Measurements from ENCODE around the gene TP53RK. TPM values are rescaled to one million over a fixed set of nuclear protein-coding genes. Genes with fewer than 3 reads are reported as not detected.

TP53RK gene
- 10 to 100 TPM in 2 of 4 donors, 1 to 10 TPM in 2; 9.4 to 12.4 (median 10.2) TPM for polyA plus RNA-seq
- long read RNA-seq, donor 1, transcript TP53RK-202 (2 exons, 3,515 nt) = major isoform, 18 of 18 reads
- long read RNA-seq, donor 1, partial matches to known transcripts = 0 of 18 reads
- long read RNA-seq, donor 1, other reads (novel, unspliced or antisense) = 0 of 18 reads
- long read RNA-seq, donor 2, partial matches to known transcripts = 0 of 3 reads
- long read RNA-seq, donor 2, other reads (novel, unspliced or antisense) = 0 of 3 reads
- long read RNA-seq, donor 3, transcript TP53RK-202 (2 exons, 3,515 nt) = major isoform, 9 of 10 reads
- long read RNA-seq, donor 3, partial matches to known transcripts = 0 of 10 reads
- long read RNA-seq, donor 3, other reads (novel, unspliced or antisense) = 0 of 10 reads
- long read RNA-seq, donor 4 = 0 reads
- long read RNA-seq, donor 5, partial matches to known transcripts = 0 of 3 reads
- long read RNA-seq, donor 5, other reads (novel, unspliced or antisense) = 0 of 3 reads
- long read RNA-seq, donor 6, transcript TP53RK-202 (2 exons, 3,515 nt) = major isoform, 9 of 11 reads
- long read RNA-seq, donor 6, partial matches to known transcripts = 0 of 11 reads
- long read RNA-seq, donor 6, other reads (novel, unspliced or antisense) = 0 of 11 reads
- long read RNA-seq, donor 7, transcript TP53RK-202 (2 exons, 3,515 nt) = major isoform, 10 of 10 reads
- long read RNA-seq, donor 7, partial matches to known transcripts = 0 of 10 reads
- long read RNA-seq, donor 7, other reads (novel, unspliced or antisense) = 0 of 10 reads
- long read RNA-seq, donor 8, partial matches to known transcripts = 0 of 1 reads
- long read RNA-seq, donor 8, other reads (novel, unspliced or antisense) = 0 of 1 reads
- long read RNA-seq, donor 9, partial matches to known transcripts = 0 of 1 reads
- long read RNA-seq, donor 9, other reads (novel, unspliced or antisense) = 0 of 1 reads
- long read RNA-seq, donor 10, transcript TP53RK-202 (2 exons, 3,515 nt) = major isoform, 7 of 7 reads
- long read RNA-seq, donor 10, partial matches to known transcripts = 0 of 7 reads
- long read RNA-seq, donor 10, other reads (novel, unspliced or antisense) = 0 of 7 reads

DNA sequence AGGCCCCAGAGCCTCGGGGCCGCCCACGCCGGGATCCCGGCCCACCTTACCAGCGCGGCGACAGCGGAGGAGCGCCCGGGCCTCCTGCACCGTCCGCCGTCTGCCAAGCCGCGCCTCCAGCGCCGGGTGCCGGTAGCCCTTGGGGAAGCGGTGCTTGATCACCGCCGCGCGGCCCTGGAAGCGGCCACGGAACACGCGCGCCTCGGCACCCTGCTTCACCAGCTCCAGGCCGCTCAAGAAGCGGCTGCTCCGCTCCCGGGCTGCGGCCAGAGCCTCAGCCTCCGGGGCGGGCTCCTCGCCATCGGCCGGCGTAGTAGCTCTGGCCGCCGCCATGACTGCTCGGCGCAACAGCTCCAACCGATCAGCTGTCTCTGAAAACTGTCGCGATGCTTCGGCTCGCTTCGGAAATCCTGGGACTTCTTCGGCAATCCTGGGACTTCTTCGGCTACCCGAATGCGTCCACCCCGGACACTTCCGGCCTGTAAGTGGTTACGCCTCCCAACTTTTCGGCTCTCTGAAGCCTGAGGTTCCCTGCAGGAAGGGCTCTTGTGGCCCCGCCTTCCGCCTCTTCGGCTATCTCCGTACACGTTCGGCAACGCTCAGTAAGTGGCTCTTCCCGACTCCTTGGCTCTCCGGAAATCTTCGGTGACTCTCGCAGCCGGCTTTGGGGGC lies at the start of gene TP53RK:
Gene TP53RK (minus strand): TSS at position 363 of the 672 bp plus-strand sequence. CDS start 30 bp downstream, at position 333.
- H3K27me3 ChIP-seq (ENCODE audit: control insufficient read depth in 3 of 3, insufficient read depth in 3 of 3, low read length in 3 of 3) = no peaks in the 10 kb centered on the region
- peaks cover 0 to 5% (median 0%) of the 10 kb centered on the region in 3 donors for H3K36me3 ChIP-seq (ENCODE audit: control insufficient read depth in 3 of 3, insufficient read depth in 2 of 3, low read depth in 1 of 3, low read length in 3 of 3)
- peaks cover 0 to 6% (median 5%) of the 10 kb centered on the region in 3 donors for H3K4me1 ChIP-seq (ENCODE audit: control insufficient read depth in 3 of 3, insufficient read depth in 2 of 3, low read depth in 1 of 3, low read length in 2 of 3)
- 0% methylated on average over 49 to 71 of the region's 71 CpGs for WGBS, 3 donors
- no peaks in the 10 kb centered on the region for H3K9me3 ChIP-seq (ENCODE audit: control insufficient read depth in 2 of 2, insufficient read depth in 1 of 2, low read depth in 1 of 2, low read length in 1 of 2)
- DNase-seq (peak; percentile 99 to 100), FAIRE-seq (peak; percentile 39)
- peak within 1 kb of the TSS; percentile 93 to 99 (median 97) for H3K27ac ChIP-seq (ENCODE audit: low read depth in 1 of 3, low read length in 2 of 3)
- H3K4me3 ChIP-seq (ENCODE audit: low read depth in 1 of 3, low read length in 3 of 3) = peak within 1 kb of the TSS; percentile 74 to 91 (median 85)

DNA sequence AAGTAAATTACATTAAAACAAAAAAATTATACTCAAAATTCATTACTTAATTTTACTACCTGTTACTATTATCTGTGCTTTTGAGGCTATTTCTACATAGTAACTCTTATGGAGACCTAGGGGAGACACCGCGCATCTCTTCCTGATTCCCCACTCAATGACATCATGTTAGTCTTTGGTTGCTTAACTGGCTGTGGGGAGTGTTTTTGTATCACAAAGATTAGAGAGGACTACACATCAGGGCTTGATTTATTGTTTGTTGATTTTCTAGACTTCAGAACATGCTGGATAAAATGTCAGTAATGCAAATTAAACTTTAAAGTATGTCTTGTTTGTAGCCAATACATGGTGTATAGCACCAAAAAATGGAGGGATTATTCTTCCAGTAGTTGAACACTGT lies 46.2 kb upstream of the TP53RK start:
- WGBS, 3 donors = 95 to 97% (median 96%) methylated on average over 2 of the region's 2 CpGs
- Histone ChIP-seq H3K27me3 (ENCODE audit: control insufficient read depth in 3 of 3, insufficient read depth in 3 of 3, low read length in 3 of 3) (peaks cover 0 to 2% (median 0%) of the 10 kb centered on the region in 3 donors), H3K9me3 (ENCODE audit: control insufficient read depth in 2 of 2, insufficient read depth in 1 of 2, low read depth in 1 of 2, low read length in 1 of 2) (no peaks in the 10 kb centered on the region), H3K27ac (ENCODE audit: low read depth in 1 of 3, low read length in 2 of 3) (no peak overlapping the region), H3K4me3 (ENCODE audit: low read depth in 1 of 3, low read length in 3 of 3) (no peak overlapping the region), H3K36me3 (ENCODE audit: control insufficient read depth in 3 of 3, insufficient read depth in 2 of 3, low read depth in 1 of 3, low read length in 3 of 3) (peaks cover 0 to 15% (median 0%) of the 10 kb centered on the region in 3 donors), H3K4me1 (ENCODE audit: control insufficient read depth in 3 of 3, insufficient read depth in 2 of 3, low read depth in 1 of 3, low read length in 2 of 3) (no peaks in the 10 kb centered on the region)
- DNase-seq = no peak
- no peak for FAIRE-seq

DNA sequence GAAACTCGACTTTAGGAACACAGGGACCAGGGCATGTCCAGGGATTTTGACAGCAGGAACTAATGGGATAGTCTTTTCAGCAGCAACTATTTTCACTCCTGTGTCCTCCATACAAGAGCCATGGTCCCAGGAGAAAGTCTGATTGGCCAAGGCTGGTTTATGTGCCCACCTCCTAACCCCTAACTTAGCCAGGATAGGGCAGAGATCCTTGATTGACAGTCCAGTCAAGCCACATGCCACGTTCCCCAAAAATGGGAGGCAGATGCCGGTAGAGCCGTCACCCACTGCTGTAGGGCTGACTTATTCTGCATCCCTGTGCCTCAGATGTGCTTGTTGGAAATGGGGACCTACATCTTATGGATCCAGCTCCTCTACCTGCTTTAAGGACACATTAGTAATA lies 42.5 kb upstream of the TP53RK start:
- H3K4me3 ChIP-seq (ENCODE audit: low read depth in 1 of 3, low read length in 3 of 3) = no peak overlapping the region

DNA sequence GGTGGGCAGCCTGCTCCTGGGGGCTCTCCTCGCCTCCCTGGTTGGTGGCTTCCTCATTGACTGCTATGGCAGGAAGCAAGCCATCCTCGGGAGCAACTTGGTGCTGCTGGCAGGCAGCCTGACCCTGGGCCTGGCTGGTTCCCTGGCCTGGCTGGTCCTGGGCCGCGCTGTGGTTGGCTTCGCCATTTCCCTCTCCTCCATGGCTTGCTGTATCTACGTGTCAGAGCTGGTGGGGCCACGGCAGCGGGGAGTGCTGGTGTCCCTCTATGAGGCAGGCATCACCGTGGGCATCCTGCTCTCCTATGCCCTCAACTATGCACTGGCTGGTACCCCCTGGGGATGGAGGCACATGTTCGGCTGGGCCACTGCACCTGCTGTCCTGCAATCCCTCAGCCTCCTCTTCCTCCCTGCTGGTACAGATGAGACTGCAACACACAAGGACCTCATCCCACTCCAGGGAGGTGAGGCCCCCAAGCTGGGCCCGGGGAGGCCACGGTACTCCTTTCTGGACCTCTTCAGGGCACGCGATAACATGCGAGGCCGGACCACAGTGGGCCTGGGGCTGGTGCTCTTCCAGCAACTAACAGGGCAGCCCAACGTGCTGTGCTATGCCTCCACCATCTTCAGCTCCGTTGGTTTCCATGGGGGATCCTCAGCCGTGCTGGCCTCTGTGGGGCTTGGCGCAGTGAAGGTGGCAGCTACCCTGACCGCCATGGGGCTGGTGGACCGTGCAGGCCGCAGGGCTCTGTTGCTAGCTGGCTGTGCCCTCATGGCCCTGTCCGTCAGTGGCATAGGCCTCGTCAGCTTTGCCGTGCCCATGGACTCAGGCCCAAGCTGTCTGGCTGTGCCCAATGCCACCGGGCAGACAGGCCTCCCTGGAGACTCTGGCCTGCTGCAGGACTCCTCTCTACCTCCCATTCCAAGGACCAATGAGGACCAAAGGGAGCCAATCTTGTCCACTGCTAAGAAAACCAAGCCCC lies 36.2 kb upstream of the TP53RK start:
- 90 to 94% (median 93%) methylated on average over 27 of the region's 27 CpGs for WGBS, 3 donors
- no peak overlapping the region for H3K4me3 ChIP-seq (ENCODE audit: low read depth in 1 of 3, low read length in 3 of 3)
- FAIRE-seq (no peak), DNase-seq (no peak)
- H3K9me3 ChIP-seq (ENCODE audit: control insufficient read depth in 2 of 2, insufficient read depth in 1 of 2, low read depth in 1 of 2, low read length in 1 of 2) = peaks cover 0 to 8% of the 10 kb centered on the region in 2 donors
- H3K27me3 ChIP-seq (ENCODE audit: control insufficient read depth in 3 of 3, insufficient read depth in 3 of 3, low read length in 3 of 3) = no peaks in the 10 kb centered on the region
- H3K4me1 ChIP-seq (ENCODE audit: control insufficient read depth in 3 of 3, insufficient read depth in 2 of 3, low read depth in 1 of 3, low read length in 2 of 3) = no peaks in the 10 kb centered on the region
- peaks cover 0 to 17% (median 0%) of the 10 kb centered on the region in 3 donors for H3K36me3 ChIP-seq (ENCODE audit: control insufficient read depth in 3 of 3, insufficient read depth in 2 of 3, low read depth in 1 of 3, low read length in 3 of 3)
- no peak overlapping the region for H3K27ac ChIP-seq (ENCODE audit: low read depth in 1 of 3, low read length in 2 of 3)

More for the DNA sequence above, 42.5 kb upstream of the TP53RK start:
- H3K27me3 ChIP-seq (ENCODE audit: control insufficient read depth in 3 of 3, insufficient read depth in 3 of 3, low read length in 3 of 3) = peaks cover 0 to 2% (median 0%) of the 10 kb centered on the region in 3 donors
- H3K4me1 ChIP-seq (ENCODE audit: control insufficient read depth in 3 of 3, insufficient read depth in 2 of 3, low read depth in 1 of 3, low read length in 2 of 3) = no peaks in the 10 kb centered on the region
- FAIRE-seq (no peak), DNase-seq (no peak)
- no peak overlapping the region for H3K27ac ChIP-seq (ENCODE audit: low read depth in 1 of 3, low read length in 2 of 3)
- H3K36me3 ChIP-seq (ENCODE audit: control insufficient read depth in 3 of 3, insufficient read depth in 2 of 3, low read depth in 1 of 3, low read length in 3 of 3) = peaks cover 0 to 21% (median 0%) of the 10 kb centered on the region in 3 donors
- H3K9me3 ChIP-seq (ENCODE audit: control insufficient read depth in 2 of 2, insufficient read depth in 1 of 2, low read depth in 1 of 2, low read length in 1 of 2) = no peaks in the 10 kb centered on the region
- 72 to 83% (median 78%) methylated on average over 4 of the region's 4 CpGs for WGBS, 3 donors

DNA sequence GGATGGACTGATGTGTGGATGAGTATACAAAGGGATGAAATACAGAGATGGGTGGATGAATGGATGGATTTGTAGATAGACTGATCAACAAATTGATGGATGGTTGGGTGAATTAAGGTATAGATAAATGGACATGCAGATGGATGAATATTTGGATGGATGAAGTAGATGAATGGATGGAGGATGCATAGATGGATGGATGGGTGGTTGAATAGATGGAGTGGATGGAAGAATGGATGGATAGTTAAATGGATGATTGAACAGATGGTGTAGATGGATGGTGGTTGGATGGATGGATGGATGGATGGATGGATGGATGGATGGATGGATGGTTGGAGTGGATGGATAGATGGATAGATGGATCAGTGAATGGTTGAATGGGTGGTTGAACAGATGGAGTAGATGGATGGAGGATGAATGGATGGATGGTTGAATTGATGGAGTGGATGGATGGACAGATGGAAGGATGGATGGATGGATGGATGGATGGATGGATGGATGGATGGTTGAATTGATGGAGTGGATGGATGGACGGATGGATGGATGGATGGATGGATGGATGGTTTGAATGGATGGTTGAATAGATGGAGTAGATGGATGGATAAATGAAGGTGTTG lies 35.2 kb upstream of the TP53RK start:
- Histone ChIP-seq H3K4me3 (ENCODE audit: low read depth in 1 of 3, low read length in 3 of 3) (no peak overlapping the region), H3K27ac (ENCODE audit: low read depth in 1 of 3, low read length in 2 of 3) (no peak overlapping the region), H3K27me3 (ENCODE audit: control insufficient read depth in 3 of 3, insufficient read depth in 3 of 3, low read length in 3 of 3) (no peaks in the 10 kb centered on the region), H3K4me1 (ENCODE audit: control insufficient read depth in 3 of 3, insufficient read depth in 2 of 3, low read depth in 1 of 3, low read length in 2 of 3) (no peaks in the 10 kb centered on the region), H3K36me3 (ENCODE audit: control insufficient read depth in 3 of 3, insufficient read depth in 2 of 3, low read depth in 1 of 3, low read length in 3 of 3) (peaks cover 0 to 17% (median 0%) of the 10 kb centered on the region in 3 donors), H3K9me3 (ENCODE audit: control insufficient read depth in 2 of 2, insufficient read depth in 1 of 2, low read depth in 1 of 2, low read length in 1 of 2) (peaks cover 0 to 8% of the 10 kb centered on the region in 2 donors)
- DNase-seq (no peak), FAIRE-seq (no peak)
- 31 to 65% (median 54%) methylated on average over 1 of the region's 1 CpG for WGBS, 3 donors

DNA sequence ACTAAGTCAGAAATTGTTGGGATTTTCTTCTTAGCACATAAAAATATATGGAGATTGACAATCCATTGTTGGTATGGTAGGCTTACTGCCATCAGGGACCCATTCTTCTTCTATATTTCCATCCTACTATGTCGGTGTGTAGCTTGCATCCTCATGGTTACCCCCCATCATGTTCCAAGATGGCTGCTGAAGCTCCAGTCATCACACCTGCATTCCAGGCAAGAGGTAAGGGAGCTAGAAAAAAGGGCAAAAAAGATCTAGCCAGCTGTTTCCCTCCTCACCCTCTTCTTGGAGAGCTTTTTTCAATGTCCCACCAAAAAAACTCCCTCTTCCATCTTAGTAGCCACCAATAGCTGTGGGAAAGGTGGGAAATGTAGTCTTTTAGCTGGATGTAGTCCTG lies 33.8 kb upstream of the TP53RK start:
- no peaks in the 10 kb centered on the region for H3K4me1 ChIP-seq (ENCODE audit: control insufficient read depth in 3 of 3, insufficient read depth in 2 of 3, low read depth in 1 of 3, low read length in 2 of 3)
- H3K27ac ChIP-seq (ENCODE audit: low read depth in 1 of 3, low read length in 2 of 3) = no peak overlapping the region
- no peak overlapping the region for H3K4me3 ChIP-seq (ENCODE audit: low read depth in 1 of 3, low read length in 3 of 3)
- peaks cover 0 to 13% (median 0%) of the 10 kb centered on the region in 3 donors for H3K36me3 ChIP-seq (ENCODE audit: control insufficient read depth in 3 of 3, insufficient read depth in 2 of 3, low read depth in 1 of 3, low read length in 3 of 3)
- H3K27me3 ChIP-seq (ENCODE audit: control insufficient read depth in 3 of 3, insufficient read depth in 3 of 3, low read length in 3 of 3) = no peaks in the 10 kb centered on the region
- FAIRE-seq = no peak
- no peak for DNase-seq
- H3K9me3 ChIP-seq (ENCODE audit: control insufficient read depth in 2 of 2, insufficient read depth in 1 of 2, low read depth in 1 of 2, low read length in 1 of 2) = peaks cover 0 to 8% of the 10 kb centered on the region in 2 donors
- 77 to 93% (median 86%) methylated on average over 1 of the region's 1 CpG for WGBS, 3 donors

DNA sequence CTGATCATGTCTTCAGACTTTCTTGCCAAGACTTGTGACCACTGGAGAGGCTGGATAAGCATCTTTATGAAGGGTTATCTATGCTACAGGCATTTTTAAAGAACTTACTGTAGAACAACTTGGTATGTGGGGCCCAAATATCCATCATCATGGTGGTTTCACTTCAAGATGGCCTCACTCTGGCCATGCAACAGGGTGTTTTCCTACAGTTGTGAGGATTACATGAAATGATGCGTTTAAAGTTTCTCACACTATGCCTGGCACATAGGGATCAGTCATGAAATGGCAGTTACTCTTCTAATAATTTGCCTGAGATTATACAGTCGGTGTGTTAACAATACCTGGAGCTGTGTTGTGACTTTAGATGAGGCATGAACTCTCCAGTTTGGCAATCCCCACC lies 33.2 kb upstream of the TP53RK start:
- H3K36me3 ChIP-seq (ENCODE audit: control insufficient read depth in 3 of 3, insufficient read depth in 2 of 3, low read depth in 1 of 3, low read length in 3 of 3) = peaks cover 0 to 11% (median 0%) of the 10 kb centered on the region in 3 donors
- H3K27ac ChIP-seq (ENCODE audit: low read depth in 1 of 3, low read length in 2 of 3) = no peak overlapping the region
- H3K27me3 ChIP-seq (ENCODE audit: control insufficient read depth in 3 of 3, insufficient read depth in 3 of 3, low read length in 3 of 3) = no peaks in the 10 kb centered on the region
- no peaks in the 10 kb centered on the region for H3K4me1 ChIP-seq (ENCODE audit: control insufficient read depth in 3 of 3, insufficient read depth in 2 of 3, low read depth in 1 of 3, low read length in 2 of 3)
- no peak overlapping the region for H3K4me3 ChIP-seq (ENCODE audit: low read depth in 1 of 3, low read length in 3 of 3)
- H3K9me3 ChIP-seq (ENCODE audit: control insufficient read depth in 2 of 2, insufficient read depth in 1 of 2, low read depth in 1 of 2, low read length in 1 of 2) = peaks cover 0 to 8% of the 10 kb centered on the region in 2 donors
- 86 to 95% (median 95%) methylated on average over 2 of the region's 2 CpGs for WGBS, 3 donors
- FAIRE-seq (no peak), DNase-seq (no peak)
